HuH-7 (cell line): ENCODE data around the gene BICC1.

ENCODE experiments used
- DNase-seq: peaks from one replicate; pipeline ENCODE4 v3.0.0; 2011; ENCODE audit warnings: low spot score

The BICC1 gene

GRCh38 chr10:58516119-58516518, 3.4 kb downstream of the BICC1 start:
- DNase-seq, result no peak

- DNase-seq, result no peak
Observed at GRCh38 chr10:58516671-58517070, 4.0 kb downstream of the BICC1 start.

- no peak for DNase-seq
Observed at GRCh38 chr10:58517081-58517480, 4.4 kb downstream of the BICC1 start.

- DNase-seq, result no peak
Observed at GRCh38 chr10:58517491-58518355, 5.1 kb downstream of the BICC1 start.

GRCh38 chr10:58518775-58519174, 6.1 kb downstream of the BICC1 start:
- no peak for DNase-seq

- no peak for DNase-seq
Observed at GRCh38 chr10:58529077-58529728, 16.5 kb downstream of the BICC1 start.

GRCh38 chr10:58531084-58531695, 18.5 kb downstream of the BICC1 start:
- no peak for DNase-seq

- DNase-seq, result no peak
Observed at GRCh38 chr10:58535311-58535710, 22.6 kb downstream of the BICC1 start.

- no peak for DNase-seq
Observed at GRCh38 chr10:58543141-58543540, 30.5 kb downstream of the BICC1 start.

- no peak for DNase-seq
Observed at GRCh38 chr10:58544135-58544534, 31.5 kb downstream of the BICC1 start.

- no peak for DNase-seq
Observed at GRCh38 chr10:58545427-58545826, 32.8 kb downstream of the BICC1 start.

- no peak for DNase-seq
Observed at GRCh38 chr10:58546137-58546536, 33.5 kb downstream of the BICC1 start.

- DNase-seq, result no peak
Observed at GRCh38 chr10:58546722-58547445, 34.2 kb downstream of the BICC1 start.

- no peak for DNase-seq
Observed at GRCh38 chr10:58547963-58548362, 35.3 kb downstream of the BICC1 start.

- no peak for DNase-seq
Observed at GRCh38 chr10:58554316-58554715, 41.6 kb downstream of the BICC1 start.

GRCh38 chr10:58555170-58555929, 42.7 kb downstream of the BICC1 start:
- no peak for DNase-seq

GRCh38 chr10:58555930-58556311, 43.2 kb downstream of the BICC1 start:
- DNase-seq, result no peak

- DNase-seq, result no peak
Observed at GRCh38 chr10:58556516-58557165, 44.0 kb downstream of the BICC1 start.

GRCh38 chr10:58557714-58558113, 45.0 kb downstream of the BICC1 start:
- no peak for DNase-seq

- no peak for DNase-seq
Observed at GRCh38 chr10:58560068-58560467, 47.4 kb downstream of the BICC1 start.

GRCh38 chr10:58565271-58565670, 52.6 kb downstream of the BICC1 start:
- DNase-seq, result no peak
